ES-I3 (cell line): ENCODE results near the gene CLIP4.

Source experiments
- H3K36me3 ChIP-seq: 2 replicates; pipeline ENCODE4 v1.6.1; 2013; ENCODE audit warnings: mild to moderate bottlenecking, low read length, control low read depth, moderate library complexity; ENCODE audit not compliant: insufficient read depth
- H3K4me1 ChIP-seq: 2 replicates; pipeline ENCODE4 v1.6.1; 2013; ENCODE audit warnings: mild to moderate bottlenecking, control low read depth, low read length; ENCODE audit not compliant: insufficient read depth
- H3K9ac ChIP-seq: 2 replicates; pipeline ENCODE4 v1.6.1; 2013; ENCODE audit warnings: low read depth, mild to moderate bottlenecking, low read length, moderate library complexity
- H3K9me3 ChIP-seq: 2 replicates; pipeline ENCODE4 v1.6.1; 2013; ENCODE audit warnings: mild to moderate bottlenecking, low read length, moderate library complexity; ENCODE audit not compliant: control insufficient read depth, insufficient read depth

The CLIP4 gene

GRCh38 chr2:29166242-29167039, 51.2 kb downstream of the CLIP4 start:
- Histone ChIP-seq H3K9ac (no peak overlapping the region), H3K36me3 (no peaks in the 10 kb centered on the region)

GRCh38 chr2:29174937-29175336, 59.7 kb downstream of the CLIP4 start:
- H3K4me1 ChIP-seq, result no peaks in the 10 kb centered on the region
- no peaks in the 10 kb centered on the region for H3K36me3 ChIP-seq
- no peaks in the 10 kb centered on the region for H3K9me3 ChIP-seq
- no peak overlapping the region for H3K9ac ChIP-seq

More at GRCh38 chr2:29166242-29167039, 51.2 kb downstream of the CLIP4 start:
- Histone ChIP-seq H3K9me3 (no peaks in the 10 kb centered on the region), H3K4me1 (0 out of 2 replicates have a peak, but pooled peaks cover 6% of the 10 kb centered on the region)

DNA sequence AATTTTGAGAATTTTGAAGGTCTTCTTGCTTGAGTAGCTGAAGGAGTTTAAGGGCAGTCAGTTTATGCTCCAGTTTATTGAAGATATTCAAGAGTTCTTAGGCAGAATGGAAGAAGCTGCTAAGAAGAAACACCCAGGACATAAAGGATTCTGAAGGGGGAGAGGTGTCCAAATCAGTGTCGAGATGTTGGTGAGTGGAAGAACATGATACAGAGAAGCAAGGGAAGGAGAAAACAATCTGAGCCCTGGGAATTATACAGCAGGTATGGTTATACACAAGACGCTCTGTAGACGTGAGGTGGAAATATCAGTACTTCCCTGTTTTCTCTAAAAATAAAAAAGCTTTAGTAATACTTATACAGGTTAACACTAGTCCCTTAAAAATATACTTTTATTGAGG, 60.1 kb downstream of the CLIP4 start:
- Histone ChIP-seq H3K4me1 (no peaks in the 10 kb centered on the region), H3K9ac (no peak overlapping the region), H3K36me3 (no peaks in the 10 kb centered on the region), H3K9me3 (no peaks in the 10 kb centered on the region)

DNA sequence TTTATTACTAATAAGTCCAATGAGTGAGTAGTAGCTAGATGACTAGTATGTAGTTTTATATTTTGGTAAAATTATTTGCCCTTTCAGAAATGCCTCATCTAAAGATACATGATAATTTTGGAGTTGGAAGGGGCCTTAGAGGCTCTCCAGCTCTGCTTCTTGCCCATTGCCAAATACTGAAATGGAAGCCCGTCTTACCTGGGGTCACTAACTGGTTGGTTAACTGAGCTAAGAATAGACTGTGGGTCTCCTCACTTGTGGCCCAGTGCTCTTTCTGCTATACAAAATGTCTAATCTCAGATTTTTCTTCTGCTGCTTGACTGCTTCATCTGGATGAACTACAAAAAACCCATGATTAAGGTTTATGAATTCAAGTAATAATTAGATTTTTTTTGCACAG, 67.1 kb downstream of the CLIP4 start:
- H3K9me3 ChIP-seq, result no peaks in the 10 kb centered on the region; the same call in none of the 2 replicates
- no peaks in the 10 kb centered on the region for H3K4me1 ChIP-seq
- H3K36me3 ChIP-seq, result no peaks in the 10 kb centered on the region
- H3K9ac ChIP-seq, result no peak overlapping the region

- Histone ChIP-seq H3K9me3 (no peaks in the 10 kb centered on the region; the same call in none of the 2 replicates), H3K9ac (no peak overlapping the region)
These were observed 67.7 kb downstream of the CLIP4 start for GRCh38 chr2:29182920-29183319.

DNA sequence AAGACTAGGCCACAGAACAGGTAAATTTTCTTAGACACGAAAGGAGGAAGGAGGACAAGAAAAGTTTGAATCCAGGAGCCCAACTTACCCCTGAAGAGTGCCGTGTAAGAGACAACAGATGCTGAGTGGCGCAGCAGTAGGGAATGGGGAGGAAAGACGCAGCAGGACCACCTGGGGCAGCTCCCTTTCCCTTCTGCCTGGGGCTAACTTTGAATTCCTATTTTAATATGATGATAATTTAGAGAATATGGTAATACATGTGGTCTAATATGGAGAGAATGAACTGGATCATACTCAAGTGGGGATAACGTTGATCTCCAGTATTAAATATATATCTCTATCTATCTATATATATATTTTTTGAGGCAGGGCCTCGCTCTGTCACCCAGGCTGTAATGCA, 69.3 kb downstream of the CLIP4 start:
- no peaks in the 10 kb centered on the region; the same call in none of the 2 replicates for H3K9me3 ChIP-seq
- H3K4me1 ChIP-seq, result no peaks in the 10 kb centered on the region
- no peaks in the 10 kb centered on the region for H3K36me3 ChIP-seq
- no peak overlapping the region for H3K9ac ChIP-seq

More at GRCh38 chr2:29182920-29183319, 67.7 kb downstream of the CLIP4 start:
- H3K36me3 ChIP-seq, result no peaks in the 10 kb centered on the region
- H3K4me1 ChIP-seq, result no peaks in the 10 kb centered on the region

GRCh38 chr2:29186817-29187216, 71.6 kb downstream of the CLIP4 start:
- no peak overlapping the region for H3K9ac ChIP-seq
- no peaks in the 10 kb centered on the region; the same call in none of the 2 replicates for H3K9me3 ChIP-seq
- no peaks in the 10 kb centered on the region for H3K4me1 ChIP-seq
- no peaks in the 10 kb centered on the region for H3K36me3 ChIP-seq

GRCh38 chr2:29187926-29188325, 72.7 kb downstream of the CLIP4 start:
- Histone ChIP-seq H3K36me3 (no peaks in the 10 kb centered on the region), H3K9ac (no peak overlapping the region), H3K4me1 (no peaks in the 10 kb centered on the region), H3K9me3 (no peaks in the 10 kb centered on the region; the same call in none of the 2 replicates)

GRCh38 chr2:29189052-29189451, 73.8 kb downstream of the CLIP4 start:
- H3K9me3 ChIP-seq, result no peaks in the 10 kb centered on the region; the same call in none of the 2 replicates
- H3K9ac ChIP-seq, result no peak overlapping the region
- no peaks in the 10 kb centered on the region for H3K36me3 ChIP-seq
- no peaks in the 10 kb centered on the region for H3K4me1 ChIP-seq

GRCh38 chr2:29191817-29192216, 76.6 kb downstream of the CLIP4 start:
- no peaks in the 10 kb centered on the region for H3K9me3 ChIP-seq
- no peaks in the 10 kb centered on the region for H3K36me3 ChIP-seq
- H3K4me1 ChIP-seq, result no peaks in the 10 kb centered on the region
- no peak overlapping the region for H3K9ac ChIP-seq

GRCh38 chr2:29192526-29192925, 77.3 kb downstream of the CLIP4 start:
- Histone ChIP-seq H3K9ac (no peak overlapping the region), H3K9me3 (no peaks in the 10 kb centered on the region), H3K4me1 (no peaks in the 10 kb centered on the region), H3K36me3 (no peaks in the 10 kb centered on the region)

DNA sequence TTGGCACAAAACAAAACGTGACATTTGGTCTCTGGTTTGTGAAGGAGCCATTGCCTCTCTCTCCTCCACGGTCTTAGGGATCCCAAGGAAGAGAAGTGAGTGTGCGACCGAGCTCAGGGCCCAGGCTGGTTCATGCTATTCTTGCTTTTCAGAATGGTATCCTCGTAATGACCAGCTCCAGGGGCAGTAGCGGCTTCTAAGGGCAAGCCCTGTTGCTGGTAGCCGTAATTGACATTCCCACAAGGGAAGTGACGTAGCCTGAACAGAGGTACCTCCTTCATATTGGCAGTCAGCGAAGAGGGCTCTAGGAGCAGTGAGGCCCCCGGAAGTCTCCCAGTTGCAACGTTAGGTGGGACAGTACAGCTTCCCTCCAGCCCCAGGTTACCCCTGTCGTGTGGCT, 77.9 kb downstream of the CLIP4 start:
- no peaks in the 10 kb centered on the region for H3K36me3 ChIP-seq
- H3K4me1 ChIP-seq, result no peaks in the 10 kb centered on the region
- no peaks in the 10 kb centered on the region for H3K9me3 ChIP-seq
- H3K9ac ChIP-seq, result no peak overlapping the region

GRCh38 chr2:29193681-29194080, 78.5 kb downstream of the CLIP4 start:
- no peaks in the 10 kb centered on the region for H3K4me1 ChIP-seq
- no peaks in the 10 kb centered on the region for H3K9me3 ChIP-seq
- no peak overlapping the region for H3K9ac ChIP-seq
- no peaks in the 10 kb centered on the region for H3K36me3 ChIP-seq

DNA sequence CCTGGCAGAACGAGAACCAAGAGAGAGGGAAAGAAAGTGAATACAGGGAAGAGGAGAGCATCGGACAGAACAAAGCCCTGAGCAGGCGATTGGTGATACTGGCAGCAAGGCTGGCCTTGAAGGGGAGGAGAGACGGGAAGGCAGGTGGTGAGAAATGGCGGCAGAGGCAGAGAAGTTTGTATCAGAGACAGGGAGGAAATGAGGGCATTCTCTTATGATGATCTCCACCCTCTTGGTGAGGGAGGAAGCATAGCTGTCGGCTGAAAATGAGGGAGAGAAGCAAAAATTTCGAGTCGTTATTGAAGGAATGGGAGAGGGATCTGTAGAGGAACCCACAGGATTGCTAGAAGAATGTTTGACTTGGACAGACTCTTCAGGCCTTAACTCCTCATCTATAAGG, 80.6 kb downstream of the CLIP4 start:
- Histone ChIP-seq H3K9me3 (no peaks in the 10 kb centered on the region), H3K36me3 (no peaks in the 10 kb centered on the region), H3K4me1 (no peaks in the 10 kb centered on the region), H3K9ac (no peak overlapping the region)
